Thymus (tissue), 11 donors: ENCODE results near the gene SP7. TPM values are rescaled to one million over a fixed set of nuclear protein-coding genes. Genes with fewer than 3 reads are reported as not detected.

Source experiments
- DNase-seq, 9 donors: peaks; one replicate each; pipeline ENCODE4 v3.0.0-alpha.2; 2013; ENCODE audit warnings: low spot score in 9 of 9, low read depth in 6 of 9, missing footprints in 1 of 9
- H3K27ac ChIP-seq, 2 donors: one replicate each; pipeline ENCODE4 v1.5.1; 2013; ENCODE audit warnings: control low read depth in 1 of 2, low read depth in 1 of 2, low read length in 1 of 2, mild to moderate bottlenecking in 1 of 2, moderate library complexity in 1 of 2
- H3K27me3 ChIP-seq, 2 donors: one replicate each; pipeline ENCODE4 v1.5.1; 2013; ENCODE audit warnings: low read length in 1 of 2; ENCODE audit not compliant: control insufficient read depth in 2 of 2, insufficient read depth in 1 of 2
- H3K36me3 ChIP-seq, 2 donors: one replicate each; pipeline ENCODE4 v1.5.1; 2013; ENCODE audit warnings: low read length in 1 of 2, mild to moderate bottlenecking in 1 of 2, moderate library complexity in 1 of 2; ENCODE audit not compliant: control insufficient read depth in 2 of 2, insufficient read depth in 2 of 2
- H3K4me1 ChIP-seq, 2 donors: one replicate each; pipeline ENCODE4 v1.5.1; 2013; ENCODE audit warnings: low read length in 2 of 2; ENCODE audit not compliant: control insufficient read depth in 2 of 2, insufficient read depth in 2 of 2
- H3K4me3 ChIP-seq, 2 donors: one replicate each; pipeline ENCODE4 v1.5.1; 2013; ENCODE audit warnings: low read length in 2 of 2, control low read depth in 1 of 2, mild to moderate bottlenecking in 1 of 2
- H3K9me3 ChIP-seq, 2 donors: one replicate each; pipeline ENCODE4 v1.5.1; 2013; ENCODE audit warnings: low read length in 1 of 2, mild to moderate bottlenecking in 1 of 2; ENCODE audit not compliant: control insufficient read depth in 2 of 2, insufficient read depth in 1 of 2
- WGBS: extraction: QIAGEN DNeasy Blood & Tissue Kit; methylation state at CpG from one replicate; pipeline ENCODE4 v1.1.7; 2013; 5-methylcytosine and 5-hydroxymethylcytosine counted together
- polyA plus RNA-seq: library from polyadenylated mRNA; stranded (reverse); fragments of 200-250 nt; gene quantifications from one replicate; pipeline ENCODE4 v1.2.3, GENCODE V29; 2013
- total RNA-seq: library from RNA; stranded (reverse); fragments of 120-200 nt; gene quantifications from one replicate; pipeline ENCODE4 v1.2.4, GENCODE V29; 2013
- donor health status: healthy.

Gene SP7
- total and polyA plus RNA-seq, 2 donors, result 0.02 TPM; not detected in 1

- H3K9me3 ChIP-seq, result no peaks in the 10 kb centered on the region
- H3K4me3 ChIP-seq, result no peak overlapping the region
- H3K36me3 ChIP-seq, result peaks cover 52 to 62% of the 10 kb centered on the region in 2 donors
- DNase-seq, result no peak
- peaks cover 7 to 14% of the 10 kb centered on the region in 2 donors for H3K4me1 ChIP-seq
- no peaks in the 10 kb centered on the region for H3K27me3 ChIP-seq
- H3K27ac ChIP-seq, result no peak overlapping the region
Observed at GRCh38 chr12:53292426-53292825, 43.7 kb downstream of the SP7 start.

GRCh38 chr12:53290661-53291060 is 45.5 kb downstream of the SP7 start:
- Histone ChIP-seq H3K27me3 (no peaks in the 10 kb centered on the region), H3K27ac (no peak overlapping the region), H3K9me3 (no peaks in the 10 kb centered on the region), H3K36me3 (peaks cover 59 to 72% of the 10 kb centered on the region in 2 donors), H3K4me1 (peaks cover 4 to 7% of the 10 kb centered on the region in 2 donors), H3K4me3 (no peak overlapping the region)
- no peak for DNase-seq
- 98% methylated on average over 9 of the region's 9 CpGs for WGBS

GRCh38 chr12:53289891-53290290 is 46.3 kb downstream of the SP7 start:
- Histone ChIP-seq H3K27ac (no peak overlapping the region), H3K36me3 (peaks cover 63 to 77% of the 10 kb centered on the region in 2 donors), H3K4me3 (no peak overlapping the region), H3K4me1 (peaks cover 2 to 3% of the 10 kb centered on the region in 2 donors), H3K9me3 (no peaks in the 10 kb centered on the region), H3K27me3 (no peaks in the 10 kb centered on the region)
- 96% methylated on average over 4 of the region's 4 CpGs for WGBS
- no peak for DNase-seq

GRCh38 chr12:53288322-53288721 is 47.8 kb downstream of the SP7 start:
- H3K36me3 ChIP-seq, result peaks cover 76 to 88% of the 10 kb centered on the region in 2 donors
- no peak overlapping the region for H3K27ac ChIP-seq

GRCh38 chr12:53287741-53288216 is 48.4 kb downstream of the SP7 start:
- Histone ChIP-seq H3K27ac (no peak overlapping the region), H3K4me3 (no peak overlapping the region), H3K27me3 (no peaks in the 10 kb centered on the region), H3K4me1 (no peaks in the 10 kb centered on the region), H3K36me3 (peaks cover 76 to 88% of the 10 kb centered on the region in 2 donors), H3K9me3 (no peaks in the 10 kb centered on the region)
- WGBS, result 97% methylated on average over 11 of the region's 11 CpGs
- DNase-seq, result peak in 7 of 9 donors; percentile 39 to 82 (median 59)

More at GRCh38 chr12:53288322-53288721, 47.8 kb downstream of the SP7 start:
- Histone ChIP-seq H3K9me3 (no peaks in the 10 kb centered on the region), H3K4me3 (no peak overlapping the region), H3K4me1 (no peaks in the 10 kb centered on the region), H3K27me3 (no peaks in the 10 kb centered on the region)
- 99% methylated on average over 6 of the region's 6 CpGs for whole genome bisulfite sequencing
- no peak for DNase-seq

- H3K27ac ChIP-seq, result no peak overlapping the region
- no peaks in the 10 kb centered on the region for H3K4me1 ChIP-seq
- H3K4me3 ChIP-seq, result no peak overlapping the region
- no peak for DNase-seq
- peaks cover 77 to 86% of the 10 kb centered on the region in 2 donors for H3K36me3 ChIP-seq
- 98% methylated on average over 9 of the region's 9 CpGs for WGBS
- H3K27me3 ChIP-seq, result no peaks in the 10 kb centered on the region
- no peaks in the 10 kb centered on the region for H3K9me3 ChIP-seq
Observed at GRCh38 chr12:53286448-53286847, 49.7 kb downstream of the SP7 start.

GRCh38 chr12:53279888-53280498 is 56.2 kb downstream of the SP7 start:
- no peak overlapping the region for H3K4me3 ChIP-seq
- no peak overlapping the region for H3K27ac ChIP-seq
- WGBS, result 97% methylated on average over 9 of the region's 9 CpGs
- H3K36me3 ChIP-seq, result peaks cover 77 to 85% of the 10 kb centered on the region in 2 donors
- H3K4me1 ChIP-seq, result no peaks in the 10 kb centered on the region
- no peaks in the 10 kb centered on the region for H3K27me3 ChIP-seq
- no peak for DNase-seq
- no peaks in the 10 kb centered on the region for H3K9me3 ChIP-seq

GRCh38 chr12:53279283-53279869 is 56.8 kb downstream of the SP7 start:
- Histone ChIP-seq H3K9me3 (no peaks in the 10 kb centered on the region), H3K4me1 (no peaks in the 10 kb centered on the region), H3K27me3 (no peaks in the 10 kb centered on the region), H3K4me3 (no peak overlapping the region), H3K27ac (no peak overlapping the region), H3K36me3 (peaks cover 79 to 86% of the 10 kb centered on the region in 2 donors)
- no peak for DNase-seq
- WGBS, result 96% methylated on average over 3 of the region's 3 CpGs

- Histone ChIP-seq H3K27me3 (no peaks in the 10 kb centered on the region), H3K4me1 (no peaks in the 10 kb centered on the region), H3K27ac (no peak overlapping the region), H3K36me3 (peaks cover 69 to 79% of the 10 kb centered on the region in 2 donors), H3K4me3 (no peak overlapping the region), H3K9me3 (no peaks in the 10 kb centered on the region)
- WGBS, result 98% methylated on average over 9 of the region's 9 CpGs
- no peak for DNase-seq
Observed at GRCh38 chr12:53277981-53278380, 58.2 kb downstream of the SP7 start.
